OCI-LY7 (cell line): ENCODE measurements around the gene MAPRE3. TPM values are rescaled to one million over a fixed set of nuclear protein-coding genes. Genes with fewer than 3 reads are reported as not detected.

Experiments
- BruUV-seq: library from RNA; stranded (reverse); fragments of 400-500 nt; replicated peaks from 2 replicates; lab custom pipeline; 2021; lab: Mats Ljungman, UMichigan
- CTCF ChIA-PET: fragments of 300-600 bp; sonication (Branson Sonifier 250); formaldehyde crosslinking; loops from one replicate; lab custom pipeline; 2022; ENCODE audit warnings: antibody characterized with exemption; ENCODE audit not compliant: unreplicated experiment; lab: Charles Lee
- POLR2A ChIA-PET: fragments of 300-600 bp; sonication (Branson Sonifier 250); formaldehyde crosslinking; loops from one replicate; lab custom pipeline; 2022; ENCODE audit warnings: antibody characterized with exemption; lab: Charles Lee
- DNase-seq: peaks from one replicate; pipeline ENCODE4 v3.0.0-alpha.2; 2015; ENCODE audit warnings: low spot score
- H2AFZ ChIP-seq: fragments of 200-600 bp; sonication (generic), shearing (Covaris generic); 2 replicates; pipeline ENCODE4 v1.6.1; 2014; ENCODE audit warnings: mild to moderate bottlenecking, antibody characterized with exemption, low read length, moderate library complexity
- H3K27ac ChIP-seq: fragments of 200-600 bp; sonication (generic); 2 replicates; pipeline ENCODE4 v1.5.1; 2014; ENCODE audit warnings: mixed run types, low read depth, mild to moderate bottlenecking, moderate library complexity, low read length, inconsistent platforms; ENCODE audit not compliant: poor library complexity, severe bottlenecking
- H3K36me3 ChIP-seq: fragments of 200-600 bp; sonication (generic); 2 replicates; pipeline ENCODE4 v1.6.1; 2014; ENCODE audit warnings: mild to moderate bottlenecking, antibody characterized with exemption, low read length, moderate library complexity, mixed read lengths; ENCODE audit not compliant: insufficient read depth
- H3K4me1 ChIP-seq: fragments of 200-600 bp; sonication (generic); 2 replicates; pipeline ENCODE4 v1.5.1; 2014; ENCODE audit warnings: mild to moderate bottlenecking, low read length; ENCODE audit not compliant: insufficient read depth, poor library complexity, severe bottlenecking
- H3K4me2 ChIP-seq: fragments of 200-600 bp; sonication (generic); 2 replicates; pipeline ENCODE4 v1.6.1; 2014; ENCODE audit warnings: mild to moderate bottlenecking, low read length
- H3K4me3 ChIP-seq: fragments of 200-600 bp; sonication (generic); 2 replicates; pipeline ENCODE4 v1.5.1; 2014; ENCODE audit warnings: mild to moderate bottlenecking, low read depth, low read length; ENCODE audit not compliant: poor library complexity, severe bottlenecking
- H3K79me2 ChIP-seq: fragments of 200-600 bp; sonication (generic); 2 replicates; pipeline ENCODE4 v1.6.1; 2016; ENCODE audit warnings: low read depth, mild to moderate bottlenecking, low read length, moderate library complexity, mixed read lengths; ENCODE audit not compliant: insufficient read depth
- H3K9me2 ChIP-seq: fragments of 200-600 bp; sonication (generic); 2 replicates; pipeline ENCODE4 v1.6.1; 2016; ENCODE audit warnings: mild to moderate bottlenecking, low read length, mixed read lengths; ENCODE audit not compliant: insufficient read depth
- H3K9me3 ChIP-seq: fragments of 200-600 bp; sonication (generic); 2 replicates; pipeline ENCODE4 v1.6.1; 2014; ENCODE audit warnings: mild to moderate bottlenecking, mixed run types, low read length, mixed read lengths
- H4K20me1 ChIP-seq: fragments of 200-600 bp; sonication (generic); 2 replicates; pipeline ENCODE4 v1.6.1; 2014; ENCODE audit warnings: mild to moderate bottlenecking, antibody characterized with exemption, low read length, moderate library complexity, mixed read lengths; ENCODE audit not compliant: insufficient read depth
- EZH2phosphoT487 ChIP-seq: fragments of 200-600 bp; sonication (generic); IDR thresholded peaks from 2 replicates; pipeline ENCODE4 v1.6.1; 2018; ENCODE audit warnings: low read depth, borderline replicate concordance, mild to moderate bottlenecking, mixed run types, antibody characterized with exemption, low read length, moderate library complexity, mixed read lengths
- intact Hi-C: fragments of 100-400 bp; cut with micrococcal nuclease; formaldehyde crosslinking; loops from one replicate; pipeline ENCODE4 v1.10.0; 2022; ENCODE audit not compliant: unreplicated experiment
- total RNA-seq, 2 experiments: library from RNA; depleted of rRNA in 1 of 2; stranded (reverse); fragments of >200 nt in 1 of 2; shearing (Covaris generic) in 1 of 2; gene quantifications; 2 replicates each; pipeline ENCODE4 v1.2.3, GENCODE V29; 2014 to 2022
- TF ChIP-seq, protein P1 (sequence below): fragments of 200-600 bp; sonication (generic); conservative IDR thresholded peaks from 2 replicates; pipeline ENCODE4 v1.5.1; 2014; ENCODE audit warnings: mild to moderate bottlenecking, antibody characterized with exemption, low read length, moderate library complexity, mixed read lengths

Gene MAPRE3
- total RNA-seq, 2 experiments from 2014 or later: not detected

DNA sequence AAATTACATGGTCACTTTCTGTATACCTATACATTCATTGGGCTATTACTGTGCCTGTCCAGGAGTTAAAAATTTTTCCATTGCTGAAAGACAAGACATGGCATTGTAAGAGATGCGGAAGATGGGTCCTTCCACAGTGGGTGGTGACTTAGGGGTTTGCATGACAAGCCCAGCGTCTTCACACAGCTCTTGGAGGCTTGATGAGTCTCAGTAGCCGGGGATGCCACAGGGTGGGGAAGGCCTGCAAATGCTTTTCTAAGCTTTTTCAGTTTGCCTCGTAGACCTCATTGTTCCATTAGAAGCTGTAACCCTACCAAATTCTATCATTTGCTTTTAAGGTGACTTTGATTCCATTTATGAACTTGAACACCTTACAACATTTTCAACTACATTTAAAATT is 18.1 kb upstream of the MAPRE3 start:
- BruUV-seq: no TSS peak
- Histone ChIP-seq H3K4me2 (no peak overlapping the region), H3K4me1 (no peaks in the 10 kb centered on the region), H3K9me2 (no peaks in the 10 kb centered on the region), H3K36me3 (no peaks in the 10 kb centered on the region), H3K79me2 (no peaks in the 10 kb centered on the region), H2AFZ (no peak overlapping the region), H3K9me3 (no peaks in the 10 kb centered on the region), H3K27ac (no peak overlapping the region), H3K4me3 (no peak overlapping the region), H4K20me1 (no peaks in the 10 kb centered on the region)
- ChIA-PET CTCF (no interaction called here), POLR2A (interaction anchor here (0.7 kb wide), 1 partner anchor 31 kb away, joined by 3 read pairs; no protein-coding TSS in a partner anchor)
- DNase-seq: no peak
- intact Hi-C loops: no loop called here
- no peak for TF ChIP-seq EZH2phosphoT487
- TF ChIP-seq, protein P1, sequence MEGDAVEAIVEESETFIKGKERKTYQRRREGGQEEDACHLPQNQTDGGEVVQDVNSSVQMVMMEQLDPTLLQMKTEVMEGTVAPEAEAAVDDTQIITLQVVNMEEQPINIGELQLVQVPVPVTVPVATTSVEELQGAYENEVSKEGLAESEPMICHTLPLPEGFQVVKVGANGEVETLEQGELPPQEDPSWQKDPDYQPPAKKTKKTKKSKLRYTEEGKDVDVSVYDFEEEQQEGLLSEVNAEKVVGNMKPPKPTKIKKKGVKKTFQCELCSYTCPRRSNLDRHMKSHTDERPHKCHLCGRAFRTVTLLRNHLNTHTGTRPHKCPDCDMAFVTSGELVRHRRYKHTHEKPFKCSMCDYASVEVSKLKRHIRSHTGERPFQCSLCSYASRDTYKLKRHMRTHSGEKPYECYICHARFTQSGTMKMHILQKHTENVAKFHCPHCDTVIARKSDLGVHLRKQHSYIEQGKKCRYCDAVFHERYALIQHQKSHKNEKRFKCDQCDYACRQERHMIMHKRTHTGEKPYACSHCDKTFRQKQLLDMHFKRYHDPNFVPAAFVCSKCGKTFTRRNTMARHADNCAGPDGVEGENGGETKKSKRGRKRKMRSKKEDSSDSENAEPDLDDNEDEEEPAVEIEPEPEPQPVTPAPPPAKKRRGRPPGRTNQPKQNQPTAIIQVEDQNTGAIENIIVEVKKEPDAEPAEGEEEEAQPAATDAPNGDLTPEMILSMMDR: no peak

GRCh38 chr2:26954135-26954534 is 16.3 kb upstream of the MAPRE3 start:
- Histone ChIP-seq H4K20me1 (no peaks in the 10 kb centered on the region), H3K9me2 (no peaks in the 10 kb centered on the region), H3K4me3 (no peak overlapping the region), H3K27ac (no peak overlapping the region), H3K4me1 (no peaks in the 10 kb centered on the region), H3K9me3 (no peaks in the 10 kb centered on the region), H3K79me2 (no peaks in the 10 kb centered on the region), H3K36me3 (no peaks in the 10 kb centered on the region), H2AFZ (no peak overlapping the region), H3K4me2 (no peak overlapping the region)
- TF ChIP-seq, protein P1: no peak
- no peak for TF ChIP-seq EZH2phosphoT487
- no TSS peak for BruUV-seq
- no peak for DNase-seq
- POLR2A ChIA-PET: no interaction called here
- intact Hi-C loops: no loop called here
- CTCF ChIA-PET: no interaction called here

DNA sequence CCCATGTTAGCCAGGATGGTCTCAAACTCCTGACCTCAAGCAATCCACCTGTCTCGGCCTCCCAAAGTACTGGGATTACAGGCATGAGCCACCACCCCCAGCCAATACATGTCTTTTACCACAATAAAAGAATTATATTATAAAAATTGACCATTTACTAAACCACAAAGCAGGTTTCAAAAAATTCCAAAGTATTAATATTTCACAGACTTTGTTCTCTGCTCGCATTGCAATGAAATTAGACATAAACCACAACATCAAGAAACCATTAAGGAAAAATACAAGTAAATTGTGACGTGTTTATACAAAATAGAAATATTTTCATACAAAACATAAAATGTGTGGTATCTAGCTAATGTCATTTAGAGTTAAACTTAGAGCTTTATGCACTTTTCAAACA is 13.4 kb upstream of the MAPRE3 start:
- H3K36me3 ChIP-seq: no peaks in the 10 kb centered on the region
- no peak overlapping the region for H2AFZ ChIP-seq
- TF ChIP-seq, protein P1: no peak
- no peak for TF ChIP-seq EZH2phosphoT487
- no peak overlapping the region for H3K4me3 ChIP-seq
- no TSS peak for BruUV-seq
- H3K4me1 ChIP-seq: peaks cover 3% of the 10 kb centered on the region
- ChIA-PET POLR2A (interaction anchor here (0.5 to 0.7 kb wide), 2 partner anchors 38 to 642 kb away, joined by 3 read pairs; no protein-coding TSS in a partner anchor), CTCF (no interaction called here)
- no peaks in the 10 kb centered on the region for H3K79me2 ChIP-seq
- H3K27ac ChIP-seq: no peak overlapping the region
- no peak overlapping the region for H3K4me2 ChIP-seq
- intact Hi-C loops: no loop called here
- H3K9me2 ChIP-seq: no peaks in the 10 kb centered on the region
- no peaks in the 10 kb centered on the region for H4K20me1 ChIP-seq
- DNase-seq: no peak
- H3K9me3 ChIP-seq: no peaks in the 10 kb centered on the region
